Gastrocnemius medialis (tissue), 4 donors: ENCODE data around the gene SPANXN1. TPM values are rescaled to one million over a fixed set of nuclear protein-coding genes. Genes with fewer than 3 reads are reported as not detected.
"Not testable (repeated sequence)": the region's sequence is repeated elsewhere in the genome, so short reads cannot be mapped to it uniquely, and the experiment has no call there.

ENCODE experiments used
- ATAC-seq, 2 donors: fragments of 150-250 bp; one replicate each; pipeline ENCODE4 v1.9.1; 2016
- DNase-seq, 2 donors: peaks; one replicate each; pipeline ENCODE4 v3.0.0-alpha.2; 2019
- H3K27ac ChIP-seq, 4 donors: fragments of 200-600 bp; sonication (generic); 1 replicate in 1 of 4; 2 replicates in 3 of 4; pipeline ENCODE4 v1.5.1; 2016 to 2018; ENCODE audit warnings: mild to moderate bottlenecking in 2 of 4, moderate library complexity in 1 of 4
- H3K27me3 ChIP-seq, 3 donors: fragments of 200-600 bp; sonication (generic) in 2 of 3; 1 replicate in 1 of 3; 2 replicates in 2 of 3; pipeline versions ENCODE4 v1.5.1 to v1.6.0; 2016 to 2019; ENCODE audit warnings: mild to moderate bottlenecking in 1 of 3, moderate library complexity in 1 of 3
- H3K36me3 ChIP-seq, 2 donors: fragments of 200-600 bp; sonication (generic) in 1 of 2; one replicate each; pipeline ENCODE4 v1.5.1; 2017 to 2018
- H3K4me1 ChIP-seq, 2 donors: fragments of 200-600 bp; sonication (generic) in 1 of 2; one replicate each; pipeline ENCODE4 v1.5.1; 2016 to 2017; ENCODE audit warnings: mild to moderate bottlenecking in 2 of 2
- H3K4me3 ChIP-seq, 4 donors: fragments of 200-600 bp; sonication (generic) in 3 of 4; 1 replicate in 1 of 4; 2 replicates in 3 of 4; pipeline ENCODE4 v1.5.1; 2016 to 2019; ENCODE audit warnings: mild to moderate bottlenecking in 2 of 4
- H3K9me3 ChIP-seq, 3 donors: fragments of 200-600 bp; sonication (generic) in 2 of 3; 1 replicate in 1 of 3; 2 replicates in 2 of 3; pipeline ENCODE4 v1.5.1; 2016 to 2019
- CTCF ChIP-seq, 5 experiments: fragments of 450-650 bp in 3 of 5; fragments of 200-600 bp in 2 of 5; sonication (generic) in 2 of 5; IDR thresholded peaks in 4 of 5; conservative IDR thresholded peaks in 1 of 5; 1 replicate in 4 of 5; 2 replicates in 1 of 5; pipeline ENCODE4 v1.5.1; 2016 to 2019; ENCODE audit warnings: antibody characterized with exemption in 5 of 5, mild to moderate bottlenecking in 3 of 5, moderate library complexity in 3 of 5
- POLR2A ChIP-seq, 2 donors: fragments of 450-650 bp; IDR thresholded peaks; one replicate each; pipeline ENCODE4 v1.6.1; 2017; ENCODE audit warnings: antibody characterized with exemption in 2 of 2, mild to moderate bottlenecking in 2 of 2, moderate library complexity in 2 of 2
- in situ Hi-C, 4 donors: fragments of 200-750 bp; cut with MboI; loops; one replicate each; pipeline versions ENCODE4 v1.15.0 to v1.8.0; 2017; ENCODE audit warnings: low sequenced_read_pairs in 4 of 4
- intact Hi-C: fragments of 100-400 bp; cut with DNase I; formaldehyde crosslinking; loops from one replicate; pipeline ENCODE4 v1.15.1; 2023; ENCODE audit warnings: low total_unique reads
- total RNA-seq, 4 donors: library from RNA; depleted of rRNA; stranded (reverse); fragments of >200 nt; gene quantifications; one replicate each; pipeline versions ENCODE4 v1.1.0 to v1.2.3, GENCODE V29; 2016

Gene SPANXN1
- not detected for total RNA-seq

GRCh38 chrX:145247203-145247602 is at the start of gene SPANXN1:
SPANXN1 (plus strand) TSS chrX:145247503; CDS start chrX:145247587, 84 bp downstream.
- H3K27me3 ChIP-seq, H3K36me3 ChIP-seq, in situ Hi-C loops, H3K9me3 ChIP-seq, H3K4me1 ChIP-seq, H3K27ac ChIP-seq, intact Hi-C loops, H3K4me3 ChIP-seq, DNase-seq, ATAC-seq: not testable (repeated sequence)

GRCh38 chrX:145199078-145199477 is 48.2 kb upstream of the SPANXN1 start:
- ATAC-seq (no peak), DNase-seq (no peak)
- in situ Hi-C loops (loop anchor here in 2 of 4 donors (25.0 kb wide), 2 partner anchors 1512 to 1537 kb away; no protein-coding TSS in a partner anchor), intact Hi-C loops (no loop called here)
- no peaks in the 10 kb centered on the region for H3K27me3 ChIP-seq
- no peaks in the 10 kb centered on the region for H3K36me3 ChIP-seq
- no peak overlapping the region for H3K4me3 ChIP-seq
- no peak overlapping the region for H3K27ac ChIP-seq
- no peaks in the 10 kb centered on the region for H3K9me3 ChIP-seq
- H3K4me1 ChIP-seq = no peaks in the 10 kb centered on the region
- TF ChIP-seq CTCF (IDR thresholded peaks at IDR 0.05 in 4 of 5, conservative IDR thresholded peaks at IDR 0.05 in 1 of 5) (no peak), POLR2A (IDR thresholded peaks at IDR 0.05) (no peak)

- no peaks in the 10 kb centered on the region for H3K27me3 ChIP-seq
- ATAC-seq = no peak
- H3K9me3 ChIP-seq = no peaks in the 10 kb centered on the region
- no peak overlapping the region for H3K4me3 ChIP-seq
- in situ Hi-C loops (no loop called here), intact Hi-C loops (no loop called here)
- no peak overlapping the region for H3K27ac ChIP-seq
- no peaks in the 10 kb centered on the region for H3K4me1 ChIP-seq
- no peak for TF ChIP-seq CTCF (IDR thresholded peaks at IDR 0.05 in 4 of 5, conservative IDR thresholded peaks at IDR 0.05 in 1 of 5)
- no peak for TF ChIP-seq POLR2A (IDR thresholded peaks at IDR 0.05)
- DNase-seq = no peak
- no peaks in the 10 kb centered on the region for H3K36me3 ChIP-seq
Measured at GRCh38 chrX:145213504-145213903, 33.8 kb upstream of the SPANXN1 start.

GRCh38 chrX:145292218-145292617 is 44.9 kb downstream of the SPANXN1 start:
- Histone ChIP-seq H3K27ac (no peak overlapping the region), H3K27me3 (no peaks in the 10 kb centered on the region), H3K36me3 (no peaks in the 10 kb centered on the region), H3K4me3 (no peak overlapping the region), H3K4me1 (no peaks in the 10 kb centered on the region), H3K9me3 (no peaks in the 10 kb centered on the region)
- intact Hi-C loops = no loop called here
- in situ Hi-C loops = no loop called here
- DNase-seq = no peak
- ATAC-seq = no peak
- TF ChIP-seq CTCF (IDR thresholded peaks at IDR 0.05 in 4 of 5, conservative IDR thresholded peaks at IDR 0.05 in 1 of 5) (no peak), POLR2A (IDR thresholded peaks at IDR 0.05) (no peak)
